ENCODE measurements around the gene SEL1L3.

Gene SEL1L3

DNA sequence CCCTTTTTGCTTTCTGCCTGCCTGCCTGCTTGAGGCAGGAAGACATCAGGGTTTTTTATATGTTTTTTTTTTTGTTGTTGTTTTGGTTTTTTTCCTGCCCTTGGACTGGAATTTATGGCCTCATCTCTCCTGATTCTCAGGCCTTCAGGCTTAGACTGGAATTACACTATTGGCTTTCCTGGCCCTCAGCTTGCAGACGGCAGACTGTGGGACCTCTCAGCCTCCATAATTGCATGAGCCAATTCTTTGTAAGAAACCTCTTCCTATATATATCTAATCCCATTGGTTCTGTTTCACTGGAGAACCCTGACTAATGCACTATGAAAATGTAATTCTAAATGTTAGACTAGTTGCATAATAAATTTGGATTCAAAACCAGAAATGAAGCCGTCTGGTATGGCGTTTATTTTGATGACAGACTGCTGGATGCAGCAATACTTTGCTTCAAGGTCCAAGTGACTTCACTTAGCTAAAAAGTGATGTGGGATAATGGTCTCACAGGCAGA, 59.0 kb downstream of the SEL1L3 start:
- TF ChIP-seq CTCF (IDR thresholded peaks at IDR 0.05), result no peak

- no peak for TF ChIP-seq CTCF (IDR thresholded peaks at IDR 0.05)
Observed at GRCh38 chr4:25801594-25801993, 61.2 kb downstream of the SEL1L3 start.

- TF ChIP-seq CTCF (IDR thresholded peaks at IDR 0.05), result no peak
Observed at GRCh38 chr4:25800245-25800644, 62.5 kb downstream of the SEL1L3 start.

DNA sequence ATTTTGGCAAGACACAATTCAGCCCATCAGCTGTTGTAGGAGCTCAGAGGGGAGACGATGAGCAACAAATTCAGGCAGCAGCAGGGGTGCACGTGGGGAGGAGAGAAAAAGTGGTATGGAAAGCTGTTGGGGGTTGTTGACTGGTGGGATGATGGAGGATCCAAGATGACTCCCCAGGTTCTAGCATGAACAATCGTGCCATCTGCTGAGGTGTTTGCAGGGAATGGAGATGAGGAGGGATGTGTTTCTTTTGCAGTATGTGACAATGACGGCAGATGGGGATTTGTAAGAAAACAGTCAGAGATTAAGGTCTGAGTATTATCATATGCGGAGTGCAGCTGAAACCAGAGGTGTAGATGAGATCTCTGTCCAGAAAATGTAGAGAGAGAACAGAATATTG, 63.3 kb downstream of the SEL1L3 start:
- TF ChIP-seq CTCF (IDR thresholded peaks at IDR 0.05), result no peak

DNA sequence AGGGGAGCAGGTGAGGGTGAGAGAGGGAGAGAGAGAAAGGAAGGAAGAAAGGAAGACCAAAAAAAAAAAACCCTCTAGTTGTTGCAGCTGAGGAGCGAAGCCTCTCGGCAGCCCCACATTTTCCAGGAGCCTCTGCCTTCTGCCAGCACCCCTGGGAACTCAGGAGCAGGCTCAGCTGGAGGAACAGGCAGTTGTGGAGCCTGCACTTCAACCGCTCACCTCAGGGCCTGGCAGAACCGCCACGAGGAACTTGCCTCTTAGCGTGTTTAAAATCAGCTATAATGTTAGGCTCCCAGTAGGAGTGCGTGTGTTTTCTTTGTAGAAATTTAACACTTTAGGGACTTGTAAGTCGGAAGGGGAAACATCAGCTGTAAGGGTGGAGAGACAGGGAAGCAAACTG, 65.7 kb downstream of the SEL1L3 start:
- no peak for TF ChIP-seq CTCF (IDR thresholded peaks at IDR 0.05)

- no peak for TF ChIP-seq CTCF (IDR thresholded peaks at IDR 0.05)
Observed at GRCh38 chr4:25795566-25796454, 67.0 kb downstream of the SEL1L3 start.

- no peak for TF ChIP-seq CTCF (IDR thresholded peaks at IDR 0.05)
Observed at GRCh38 chr4:25795091-25795490, 67.7 kb downstream of the SEL1L3 start.
